NB4 (cell line): Measurements from ENCODE around the gene KHDRBS1.
"Not testable (repeated sequence)": the region's sequence is repeated elsewhere in the genome, so short reads cannot be mapped to it uniquely, and the experiment has no call there.

ENCODE experiments used
- DNase-seq: peaks from one replicate; pipeline ENCODE4 v3.0.0; 2010; ENCODE audit warnings: low read depth
- H3K4me3 ChIP-seq: one replicate; pipeline ENCODE4 v1.5.1; 2011; ENCODE audit warnings: mild to moderate bottlenecking, low read depth, low read length, moderate library complexity
- MYC ChIP-seq: IDR thresholded peaks from 2 replicates; pipeline ENCODE4 v1.6.1; 2011; ENCODE audit warnings: low read depth, low read length
- POLR2A ChIP-seq: IDR thresholded peaks from 2 replicates; pipeline ENCODE4 v1.6.1; 2011; ENCODE audit warnings: mild to moderate bottlenecking; ENCODE audit not compliant: insufficient read length; ENCODE audit errors: extremely low read depth
- TF ChIP-seq, protein P1 (sequence below): IDR thresholded peaks from one replicate; pipeline ENCODE4 v1.5.1; 2012; ENCODE audit warnings: low read depth, low read length
- TF ChIP-seq, protein P2 (sequence below): IDR thresholded peaks from 2 replicates; pipeline ENCODE4 v1.6.1; 2011; ENCODE audit warnings: low read depth, low read length

The KHDRBS1 gene

DNA sequence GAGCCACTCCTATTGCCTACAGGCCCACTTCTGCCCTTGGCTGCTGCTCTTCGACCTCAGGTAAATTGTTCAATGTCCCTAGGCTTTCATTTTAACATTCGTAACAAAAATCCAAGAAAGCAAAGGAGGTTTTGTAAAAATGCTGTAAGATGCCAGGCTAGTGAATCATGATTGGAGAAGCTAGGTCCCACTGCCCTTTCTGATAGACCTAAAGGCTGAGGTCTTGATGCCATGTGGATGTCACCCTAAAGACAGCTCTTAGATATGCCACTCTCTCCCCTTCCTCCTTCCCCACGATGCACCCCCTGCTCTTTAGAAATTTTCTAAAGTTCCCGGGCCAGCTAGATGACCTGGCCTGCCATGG is 49.2 kb downstream of the KHDRBS1 start:
- no peak overlapping the region for H3K4me3 ChIP-seq
- no peak for DNase-seq
- TF ChIP-seq MYC = no peak
- TF ChIP-seq, protein P1, sequence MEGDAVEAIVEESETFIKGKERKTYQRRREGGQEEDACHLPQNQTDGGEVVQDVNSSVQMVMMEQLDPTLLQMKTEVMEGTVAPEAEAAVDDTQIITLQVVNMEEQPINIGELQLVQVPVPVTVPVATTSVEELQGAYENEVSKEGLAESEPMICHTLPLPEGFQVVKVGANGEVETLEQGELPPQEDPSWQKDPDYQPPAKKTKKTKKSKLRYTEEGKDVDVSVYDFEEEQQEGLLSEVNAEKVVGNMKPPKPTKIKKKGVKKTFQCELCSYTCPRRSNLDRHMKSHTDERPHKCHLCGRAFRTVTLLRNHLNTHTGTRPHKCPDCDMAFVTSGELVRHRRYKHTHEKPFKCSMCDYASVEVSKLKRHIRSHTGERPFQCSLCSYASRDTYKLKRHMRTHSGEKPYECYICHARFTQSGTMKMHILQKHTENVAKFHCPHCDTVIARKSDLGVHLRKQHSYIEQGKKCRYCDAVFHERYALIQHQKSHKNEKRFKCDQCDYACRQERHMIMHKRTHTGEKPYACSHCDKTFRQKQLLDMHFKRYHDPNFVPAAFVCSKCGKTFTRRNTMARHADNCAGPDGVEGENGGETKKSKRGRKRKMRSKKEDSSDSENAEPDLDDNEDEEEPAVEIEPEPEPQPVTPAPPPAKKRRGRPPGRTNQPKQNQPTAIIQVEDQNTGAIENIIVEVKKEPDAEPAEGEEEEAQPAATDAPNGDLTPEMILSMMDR = no peak
- no peak for TF ChIP-seq POLR2A
- TF ChIP-seq, protein P2, sequence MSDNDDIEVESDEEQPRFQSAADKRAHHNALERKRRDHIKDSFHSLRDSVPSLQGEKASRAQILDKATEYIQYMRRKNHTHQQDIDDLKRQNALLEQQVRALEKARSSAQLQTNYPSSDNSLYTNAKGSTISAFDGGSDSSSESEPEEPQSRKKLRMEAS = no peak

DNA sequence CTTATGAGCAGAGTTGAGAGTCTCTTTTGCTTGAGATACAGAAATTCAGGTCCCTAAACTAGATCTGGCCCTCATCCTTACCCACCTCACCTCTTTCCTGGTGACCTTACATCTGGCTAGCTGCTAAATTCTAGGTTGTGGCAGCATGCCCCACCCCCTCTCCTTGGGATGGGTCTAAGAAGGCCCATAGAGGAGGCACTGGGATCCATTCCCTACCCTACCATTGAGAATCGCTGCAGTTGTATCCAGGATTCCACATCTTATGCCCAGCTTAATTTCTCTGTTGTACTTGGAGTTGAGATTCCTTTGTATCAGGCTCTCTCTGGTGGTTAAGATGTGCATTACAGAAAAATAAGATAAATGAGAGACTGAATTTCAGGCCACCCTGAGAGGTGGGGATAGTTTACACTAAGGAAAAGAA is 49.6 kb downstream of the KHDRBS1 start:
- H3K4me3 ChIP-seq = no peak overlapping the region
- DNase-seq = peak; percentile 50
- TF ChIP-seq, protein P1 = peak; percentile 21
- TF ChIP-seq MYC = no peak

DNA sequence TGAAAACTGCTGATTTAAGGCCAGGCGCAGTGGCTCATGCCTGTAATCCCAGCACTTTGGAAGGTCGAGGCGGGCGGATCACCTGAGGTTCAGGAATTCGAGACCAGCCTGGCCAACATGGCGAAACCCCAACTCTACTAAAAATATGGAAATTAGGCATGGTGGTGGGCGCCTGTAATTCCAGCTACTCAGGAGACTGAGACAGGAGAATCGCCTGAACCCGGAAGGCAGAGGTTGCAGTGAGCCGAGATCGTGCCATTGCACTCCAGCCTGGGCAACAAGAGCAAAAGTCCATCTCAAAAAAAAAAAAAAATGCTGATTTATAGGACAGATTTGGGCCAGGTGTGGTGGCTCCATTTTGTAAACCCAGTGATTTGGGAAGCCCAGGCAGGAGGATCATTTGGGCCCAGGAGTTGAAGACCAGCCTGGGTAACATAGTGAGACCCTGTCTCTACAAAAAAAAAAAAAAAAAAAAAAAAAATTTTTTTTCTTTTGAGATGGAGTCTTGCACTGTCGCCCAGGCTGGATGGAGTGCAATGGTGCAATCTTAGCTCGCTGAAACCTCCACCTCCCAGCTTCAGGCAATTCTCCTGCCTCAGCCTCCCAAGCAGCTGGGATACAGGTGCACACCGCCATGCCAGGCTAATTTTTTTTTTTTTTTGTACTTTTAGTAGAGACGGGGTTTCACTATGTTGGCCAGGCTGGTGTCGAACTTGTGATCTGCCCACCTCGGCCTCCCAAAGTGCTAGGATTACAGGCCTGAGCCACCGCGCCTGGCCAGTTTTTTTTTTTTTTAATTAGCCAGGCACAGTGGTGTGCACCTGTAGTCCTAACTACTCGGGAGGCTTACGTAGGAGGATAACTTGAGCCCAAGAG is 52.2 kb downstream of the KHDRBS1 start:
- not testable (repeated sequence) for H3K4me3 ChIP-seq, DNase-seq

DNA sequence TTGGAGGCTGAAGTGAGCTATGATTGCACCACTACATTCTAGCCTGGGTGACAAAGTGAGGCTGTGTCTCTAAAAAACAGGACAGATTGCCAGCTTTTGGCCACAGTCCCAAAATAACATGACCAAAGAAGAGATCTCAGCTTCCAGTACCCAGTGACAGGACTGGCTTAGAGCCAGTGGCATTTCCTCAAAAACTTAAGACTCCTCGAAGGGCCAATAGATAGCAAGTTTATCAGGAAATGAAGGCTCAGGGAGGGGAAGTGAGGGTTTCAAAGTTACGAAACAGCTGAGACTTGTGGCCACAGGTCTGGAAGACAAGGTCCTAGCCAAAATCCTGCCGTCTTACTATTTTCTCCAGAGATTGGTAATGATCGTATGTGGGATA is 52.8 kb downstream of the KHDRBS1 start:
- H3K4me3 ChIP-seq = no peak overlapping the region
- TF ChIP-seq, protein P2 = no peak
- TF ChIP-seq, protein P1 = no peak
- TF ChIP-seq POLR2A (no peak), MYC (no peak)
- peak; percentile 96 for DNase-seq

DNA sequence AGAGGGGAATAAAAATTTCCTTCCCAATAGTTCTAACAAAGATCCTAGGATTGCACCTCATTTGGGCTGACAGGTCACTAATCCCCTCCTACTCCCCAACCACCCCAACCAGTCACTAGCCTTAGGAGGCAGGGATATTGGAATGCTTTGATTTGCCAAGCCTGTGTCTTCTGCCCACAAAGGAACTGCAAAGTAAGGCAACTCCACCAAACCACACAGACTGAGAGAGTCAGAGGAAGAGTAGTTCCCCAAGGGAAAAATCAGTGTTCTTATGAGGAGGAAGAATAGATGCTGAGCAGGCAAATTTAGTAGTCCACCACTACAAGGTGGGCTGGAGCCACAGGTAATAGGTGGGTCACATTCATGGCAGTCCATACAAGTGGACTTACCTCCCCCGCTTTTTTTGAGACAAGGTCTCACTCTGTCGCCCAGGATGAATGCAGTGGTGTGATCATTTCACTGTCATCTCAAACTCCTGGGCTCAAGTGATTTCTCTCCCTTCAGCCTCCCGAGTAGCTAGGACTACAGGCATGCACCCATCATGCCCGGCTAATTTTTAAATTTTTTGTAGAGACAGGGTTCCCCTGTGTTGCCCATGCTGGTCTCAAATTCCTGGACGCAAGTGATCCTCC is 55.4 kb downstream of the KHDRBS1 start:
- peak; percentile 33 for DNase-seq
- TF ChIP-seq, protein P2 = no peak
- TF ChIP-seq POLR2A = no peak
- TF ChIP-seq, protein P1 = no peak
- TF ChIP-seq MYC = no peak
- no peak overlapping the region for H3K4me3 ChIP-seq

DNA sequence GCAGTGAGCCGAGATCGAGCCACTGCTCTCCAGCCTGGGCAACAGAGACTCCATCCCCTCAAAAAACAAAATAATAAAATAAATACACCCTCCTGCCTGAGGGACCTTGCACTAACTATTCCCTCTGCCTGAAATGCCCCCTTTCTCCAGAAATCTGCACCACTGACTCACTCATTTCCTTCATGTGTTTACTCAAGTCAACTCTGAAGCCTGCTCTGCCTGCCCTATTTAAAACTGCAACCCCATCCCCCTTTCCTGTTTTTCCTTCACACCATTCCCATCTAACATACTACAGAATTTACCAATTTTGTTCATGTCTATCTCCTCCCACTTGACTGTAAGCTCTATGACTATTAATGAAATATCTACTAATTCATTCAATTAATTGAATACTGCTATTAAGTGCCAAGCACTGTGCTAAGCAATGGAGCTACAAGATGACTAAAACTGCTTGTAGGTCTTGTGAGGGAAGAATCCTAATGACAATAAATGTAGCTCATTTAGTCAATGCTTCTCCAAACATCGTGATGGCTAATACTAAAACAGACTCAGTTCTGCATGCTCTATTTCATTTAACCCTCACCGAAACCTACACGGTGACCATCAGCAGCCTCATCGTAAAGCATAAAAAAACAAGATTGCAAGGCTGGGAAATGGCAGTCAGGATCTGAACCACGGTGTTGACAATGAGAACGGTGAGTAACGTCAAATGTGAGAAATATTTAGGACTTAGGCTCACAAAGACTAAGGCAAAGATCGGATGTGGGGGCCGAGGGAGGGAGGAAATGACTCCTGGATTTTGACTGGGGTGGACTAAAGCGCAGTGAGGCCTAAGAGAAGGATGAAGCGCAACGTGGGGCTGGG is 58.3 kb downstream of the KHDRBS1 start:
- TF ChIP-seq MYC = no peak
- TF ChIP-seq POLR2A = no peak
- TF ChIP-seq, protein P2 = no peak
- TF ChIP-seq, protein P1 = no peak
- no peak for DNase-seq
- H3K4me3 ChIP-seq = peak overlapping the region; percentile 68
